Liver (tissue), 9 donors: Measurements from ENCODE around the gene NOL4L. TPM values are rescaled to one million over a fixed set of nuclear protein-coding genes. Genes with fewer than 3 reads are reported as not detected.

Experiments used
- DNase-seq: peaks from one replicate; pipeline ENCODE4 v3.0.0-alpha.2; 2017; ENCODE audit warnings: low spot score
- H3K27ac ChIP-seq, 2 donors: one replicate each; pipeline ENCODE4 v1.7.0; 2013; ENCODE audit warnings: inconsistent platforms in 2 of 2, low read length in 2 of 2, control low read depth in 1 of 2, low read depth in 1 of 2, mild to moderate bottlenecking in 1 of 2
- H3K27me3 ChIP-seq, 4 donors: one replicate each; pipeline versions ENCODE4 v1.6.1 to v1.7.0; 2013; ENCODE audit warnings: low read length in 3 of 4, inconsistent platforms in 1 of 4, mild to moderate bottlenecking in 1 of 4, moderate library complexity in 1 of 4; ENCODE audit not compliant: control insufficient read depth in 4 of 4, insufficient read depth in 4 of 4
- H3K36me3 ChIP-seq, 4 donors: one replicate each; pipeline versions ENCODE4 v1.6.1 to v1.7.0; 2013; ENCODE audit warnings: low read length in 3 of 4, mild to moderate bottlenecking in 3 of 4, low read depth in 1 of 4, moderate library complexity in 1 of 4; ENCODE audit not compliant: control insufficient read depth in 4 of 4, insufficient read depth in 3 of 4
- H3K4me1 ChIP-seq, 4 donors: one replicate each; pipeline versions ENCODE4 v1.6.1 to v1.7.0; 2013; ENCODE audit warnings: low read length in 3 of 4, mild to moderate bottlenecking in 3 of 4, moderate library complexity in 1 of 4; ENCODE audit not compliant: control insufficient read depth in 4 of 4, insufficient read depth in 4 of 4
- H3K4me3 ChIP-seq, 3 donors: one replicate each; pipeline versions ENCODE4 v1.6.1 to v1.7.0; 2013; ENCODE audit warnings: low read length in 3 of 3, control low read depth in 1 of 3, low read depth in 1 of 3, mild to moderate bottlenecking in 1 of 3
- H3K9ac ChIP-seq, 2 donors: one replicate each; pipeline ENCODE4 v1.7.0; 2013; ENCODE audit warnings: low read length in 2 of 2, mild to moderate bottlenecking in 2 of 2, moderate library complexity in 2 of 2, control low read depth in 1 of 2, low read depth in 1 of 2
- H3K9me3 ChIP-seq, 4 donors: one replicate each; pipeline versions ENCODE4 v1.6.1 to v1.7.0; 2013; ENCODE audit warnings: low read length in 3 of 4; ENCODE audit not compliant: control insufficient read depth in 4 of 4
- ATF3 ChIP-seq: IDR thresholded peaks from 2 replicates; pipeline ENCODE4 v1.6.1; 2016; ENCODE audit warnings: antibody characterized with exemption
- EGR1 ChIP-seq, 2 donors: IDR thresholded peaks; 2 replicates each; pipeline ENCODE4 v1.6.1; 2016 to 2018; ENCODE audit warnings: antibody characterized with exemption in 2 of 2, low read depth in 2 of 2
- FOXA1 ChIP-seq: IDR thresholded peaks from 2 replicates; pipeline ENCODE4 v1.6.1; 2016; ENCODE audit warnings: antibody characterized with exemption
- FOXA2 ChIP-seq: IDR thresholded peaks from 2 replicates; pipeline ENCODE4 v1.6.1; 2016; ENCODE audit warnings: antibody characterized with exemption
- HNF4A ChIP-seq, 2 donors: conservative IDR thresholded peaks; 2 replicates each; pipeline ENCODE4 v1.6.1; 2016; ENCODE audit warnings: antibody characterized with exemption in 2 of 2, mild to moderate bottlenecking in 2 of 2
- JUND ChIP-seq, 2 donors: IDR thresholded peaks; 2 replicates each; pipeline ENCODE4 v1.6.1; 2016; ENCODE audit warnings: antibody characterized with exemption in 2 of 2
- MAX ChIP-seq: IDR thresholded peaks from 2 replicates; pipeline ENCODE4 v1.6.1; 2016; ENCODE audit warnings: antibody characterized with exemption
- NR2F2 ChIP-seq: IDR thresholded peaks from 2 replicates; pipeline ENCODE4 v1.6.1; 2016; ENCODE audit warnings: antibody characterized with exemption
- RXRA ChIP-seq, 2 donors: IDR thresholded peaks; 2 replicates each; pipeline ENCODE4 v1.6.1; 2017 to 2018; ENCODE audit warnings: antibody characterized with exemption in 2 of 2, mild to moderate bottlenecking in 1 of 2
- TAF1 ChIP-seq: conservative IDR thresholded peaks from 2 replicates; pipeline ENCODE4 v1.6.1; 2016; ENCODE audit warnings: antibody characterized with exemption, mild to moderate bottlenecking
- YY1 ChIP-seq: IDR thresholded peaks from 2 replicates; pipeline ENCODE4 v1.6.1; 2016; ENCODE audit warnings: antibody characterized with exemption, mild to moderate bottlenecking
- ZBTB33 ChIP-seq: IDR thresholded peaks from 2 replicates; pipeline ENCODE4 v1.6.1; 2016; ENCODE audit warnings: antibody characterized with exemption
- WGBS: extraction: QIAGEN DNeasy Blood & Tissue Kit; methylation state at CpG from one replicate; pipeline ENCODE4 v1.1.7; 2013; 5-methylcytosine and 5-hydroxymethylcytosine counted together
- polyA plus RNA-seq, 2 donors: library from polyadenylated mRNA; stranded (reverse) in 1 of 2; unstranded in 1 of 2; fragments of 200-250 nt in 1 of 2; fragments of >200 nt in 1 of 2; fragmentation: Nextera tagmentation in 1 of 2; extraction: Ambion mirVana in 1 of 2; gene quantifications; one replicate each; pipeline versions ENCODE4 v1.2.1 to v1.2.3, GENCODE V29; 2013 to 2015
- total RNA-seq, 2 donors: library from RNA; depleted of rRNA; stranded (reverse); fragments of >200 nt; gene quantifications; one replicate each; pipeline ENCODE4 v1.2.3, GENCODE V29; 2014
- donor health status: healthy.
- donor health status: healthy.
- donor health status: healthy.
- donor health status: healthy.
- donor health status: healthy.

Gene NOL4L
- total and polyA plus RNA-seq, 4 donors: 2.2 to 6.8 (median 4.3) TPM

- no peak for DNase-seq
- Histone ChIP-seq H3K9me3 (no peaks in the 10 kb centered on the region), H3K9ac (no peak overlapping the region), H3K27ac (no peak overlapping the region), H3K36me3 (no peaks in the 10 kb centered on the region), H3K27me3 (no peaks in the 10 kb centered on the region), H3K4me3 (no peak overlapping the region), H3K4me1 (no peaks in the 10 kb centered on the region)
- no peak for TF ChIP-seq ZBTB33
- TF ChIP-seq HNF4A (conservative IDR thresholded peaks at IDR 0.05): no peak
- no peak for TF ChIP-seq FOXA2
- WGBS: 94% methylated on average over 22 of the region's 22 CpGs
Observed at GRCh38 chr20:32607727-32608663, 22.9 kb upstream of the NOL4L start.

GRCh38 chr20:32607324-32607723 lies 22.2 kb upstream of the NOL4L start:
- no peak overlapping the region for H3K27ac ChIP-seq
- H3K4me1 ChIP-seq: no peaks in the 10 kb centered on the region
- TF ChIP-seq EGR1 (IDR thresholded peaks at IDR 0.05; ENCODE audit: low read depth in 2 of 2): no peak
- no peak for DNase-seq
- H3K9me3 ChIP-seq: no peaks in the 10 kb centered on the region
- H3K9ac ChIP-seq: no peak overlapping the region
- no peaks in the 10 kb centered on the region for H3K36me3 ChIP-seq
- H3K4me3 ChIP-seq: no peak overlapping the region
- 94% methylated on average over 8 of the region's 8 CpGs for WGBS
- H3K27me3 ChIP-seq: no peaks in the 10 kb centered on the region

GRCh38 chr20:32606790-32607189 lies 21.7 kb upstream of the NOL4L start:
- H3K4me3 ChIP-seq: no peak overlapping the region
- H3K9ac ChIP-seq: no peak overlapping the region
- H3K9me3 ChIP-seq: no peaks in the 10 kb centered on the region
- no peak for DNase-seq
- no peak overlapping the region for H3K27ac ChIP-seq
- 91% methylated on average over 1 of the region's 1 CpG for WGBS
- H3K4me1 ChIP-seq: no peaks in the 10 kb centered on the region
- H3K27me3 ChIP-seq: no peaks in the 10 kb centered on the region
- H3K36me3 ChIP-seq: no peaks in the 10 kb centered on the region
- no peak for TF ChIP-seq MAX
- TF ChIP-seq YY1: no peak
- no peak for TF ChIP-seq RXRA (IDR thresholded peaks at IDR 0.05)
- TF ChIP-seq FOXA1: no peak
- TF ChIP-seq ATF3: no peak
- TF ChIP-seq NR2F2: no peak
- TF ChIP-seq TAF1: no peak
- TF ChIP-seq ZBTB33: no peak
- no peak for TF ChIP-seq JUND (IDR thresholded peaks at IDR 0.05)
- no peak for TF ChIP-seq EGR1 (IDR thresholded peaks at IDR 0.05; ENCODE audit: low read depth in 2 of 2)
